Measurements from ENCODE around the gene COA1. TPM values are rescaled to one million over a fixed set of nuclear protein-coding genes. Genes with fewer than 3 reads are reported as not detected.

COA1 gene
- 75.8 TPM for total RNA-seq

GRCh38 chr7:43729214-43729923 is at the start of gene COA1:
TSS of gene COA1 (minus strand) at chr7:43729523. CDS start at chr7:43648614, 80,909 bp downstream.

DNA sequence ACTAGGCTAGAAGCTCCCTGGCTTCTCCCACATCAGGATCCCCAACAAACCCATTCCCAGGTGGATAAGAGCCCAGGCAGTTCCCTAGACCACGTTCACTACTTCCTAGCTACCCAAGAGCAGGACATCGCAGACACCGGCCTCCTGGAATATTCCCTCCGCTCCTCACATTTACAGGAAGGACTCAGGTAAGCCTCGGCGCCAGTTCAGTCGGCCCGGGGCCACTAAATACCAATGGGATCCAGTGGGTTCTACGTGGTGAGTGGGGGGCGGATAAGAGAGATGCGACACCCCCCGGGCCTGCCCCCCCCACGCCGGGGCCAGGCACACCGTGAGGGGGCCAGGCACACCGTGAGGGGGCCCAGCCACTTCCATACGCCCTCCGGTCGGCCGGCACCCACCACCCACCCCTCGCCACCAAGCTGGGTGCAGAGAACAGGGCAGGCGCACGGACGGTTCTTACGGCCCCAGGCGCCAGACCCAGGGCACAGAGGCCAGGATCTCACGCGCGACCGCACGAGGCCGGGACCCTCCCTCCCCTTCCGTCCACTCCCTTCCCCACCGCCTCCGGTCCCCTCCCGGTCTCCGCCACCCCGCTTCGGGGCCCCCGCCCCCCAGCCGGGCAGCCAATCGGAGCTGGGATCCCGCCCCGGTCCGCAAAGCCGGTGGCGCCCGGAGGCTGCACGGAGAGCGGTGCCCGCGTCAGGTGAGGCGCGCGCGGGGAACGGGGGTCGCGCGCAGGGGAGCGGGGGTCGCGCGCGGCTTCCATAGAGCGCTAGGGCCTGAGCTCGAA is 28.9 kb upstream of the COA1 start, which contains the start of gene BLVRA:
Gene BLVRA, plus strand, starts transcription at position 652 of the 793 bp plus-strand sequence. CDS start 12,479 bp downstream, outside the sequence.

Other genes with a start within 250 kb of the COA1 start
- gene STK17A, start 146.4 kb downstream of the COA1 start, total RNA-seq: 9.2 TPM
- 24.2 TPM for gene BLVRA, start 29.2 kb upstream of the COA1 start, total RNA-seq
- gene MRPS24, start 140.0 kb upstream of the COA1 start, total RNA-seq: 63.9 TPM
- 27.8 TPM for gene URGCP, start 177.1 kb upstream of the COA1 start, total RNA-seq
- gene UBE2D4, start 196.9 kb upstream of the COA1 start, total RNA-seq: 12.4 TPM